Liver (tissue), 9 donors: ENCODE measurements around the gene MPRIP. TPM values are rescaled to one million over a fixed set of nuclear protein-coding genes. Genes with fewer than 3 reads are reported as not detected.

ENCODE experiments used
- DNase-seq: peaks from one replicate; pipeline ENCODE4 v3.0.0-alpha.2; 2017; ENCODE audit warnings: low spot score
- H3K27ac ChIP-seq, 2 donors: one replicate each; pipeline ENCODE4 v1.7.0; 2013; ENCODE audit warnings: inconsistent platforms in 2 of 2, low read length in 2 of 2, control low read depth in 1 of 2, low read depth in 1 of 2, mild to moderate bottlenecking in 1 of 2
- H3K27me3 ChIP-seq, 4 donors: one replicate each; pipeline versions ENCODE4 v1.6.1 to v1.7.0; 2013; ENCODE audit warnings: low read length in 3 of 4, inconsistent platforms in 1 of 4, mild to moderate bottlenecking in 1 of 4, moderate library complexity in 1 of 4; ENCODE audit not compliant: control insufficient read depth in 4 of 4, insufficient read depth in 4 of 4
- H3K36me3 ChIP-seq, 4 donors: one replicate each; pipeline versions ENCODE4 v1.6.1 to v1.7.0; 2013; ENCODE audit warnings: low read length in 3 of 4, mild to moderate bottlenecking in 3 of 4, low read depth in 1 of 4, moderate library complexity in 1 of 4; ENCODE audit not compliant: control insufficient read depth in 4 of 4, insufficient read depth in 3 of 4
- H3K4me1 ChIP-seq, 4 donors: one replicate each; pipeline versions ENCODE4 v1.6.1 to v1.7.0; 2013; ENCODE audit warnings: low read length in 3 of 4, mild to moderate bottlenecking in 3 of 4, moderate library complexity in 1 of 4; ENCODE audit not compliant: control insufficient read depth in 4 of 4, insufficient read depth in 4 of 4
- H3K4me3 ChIP-seq, 3 donors: one replicate each; pipeline versions ENCODE4 v1.6.1 to v1.7.0; 2013; ENCODE audit warnings: low read length in 3 of 3, control low read depth in 1 of 3, low read depth in 1 of 3, mild to moderate bottlenecking in 1 of 3
- H3K9ac ChIP-seq, 2 donors: one replicate each; pipeline ENCODE4 v1.7.0; 2013; ENCODE audit warnings: low read length in 2 of 2, mild to moderate bottlenecking in 2 of 2, moderate library complexity in 2 of 2, control low read depth in 1 of 2, low read depth in 1 of 2
- H3K9me3 ChIP-seq, 4 donors: one replicate each; pipeline versions ENCODE4 v1.6.1 to v1.7.0; 2013; ENCODE audit warnings: low read length in 3 of 4; ENCODE audit not compliant: control insufficient read depth in 4 of 4
- EGR1 ChIP-seq, 2 donors: IDR thresholded peaks; 2 replicates each; pipeline ENCODE4 v1.6.1; 2016 to 2018; ENCODE audit warnings: antibody characterized with exemption in 2 of 2, low read depth in 2 of 2
- FOXA1 ChIP-seq: IDR thresholded peaks from 2 replicates; pipeline ENCODE4 v1.6.1; 2016; ENCODE audit warnings: antibody characterized with exemption
- FOXA2 ChIP-seq: IDR thresholded peaks from 2 replicates; pipeline ENCODE4 v1.6.1; 2016; ENCODE audit warnings: antibody characterized with exemption
- GABPA ChIP-seq, 2 donors: IDR thresholded peaks in 1 of 2; conservative IDR thresholded peaks in 1 of 2; 2 replicates each; pipeline ENCODE4 v1.6.1; 2016; ENCODE audit warnings: antibody characterized with exemption in 2 of 2, mild to moderate bottlenecking in 1 of 2, moderate library complexity in 1 of 2
- HNF4A ChIP-seq, 2 donors: conservative IDR thresholded peaks; 2 replicates each; pipeline ENCODE4 v1.6.1; 2016; ENCODE audit warnings: antibody characterized with exemption in 2 of 2, mild to moderate bottlenecking in 2 of 2
- HNF4G ChIP-seq: IDR thresholded peaks from 2 replicates; pipeline ENCODE4 v1.6.1; 2016; ENCODE audit warnings: antibody characterized with exemption
- JUND ChIP-seq, 2 donors: IDR thresholded peaks; 2 replicates each; pipeline ENCODE4 v1.6.1; 2016; ENCODE audit warnings: antibody characterized with exemption in 2 of 2
- MAX ChIP-seq: IDR thresholded peaks from 2 replicates; pipeline ENCODE4 v1.6.1; 2016; ENCODE audit warnings: antibody characterized with exemption
- NR2F2 ChIP-seq: IDR thresholded peaks from 2 replicates; pipeline ENCODE4 v1.6.1; 2016; ENCODE audit warnings: antibody characterized with exemption
- RAD21 ChIP-seq, 2 donors: IDR thresholded peaks; 2 replicates each; pipeline ENCODE4 v1.6.1; 2016; ENCODE audit warnings: antibody characterized with exemption in 2 of 2, mild to moderate bottlenecking in 2 of 2
- REST ChIP-seq: IDR thresholded peaks from 2 replicates; pipeline ENCODE4 v1.6.1; 2016; ENCODE audit warnings: antibody characterized with exemption, mild to moderate bottlenecking
- RXRA ChIP-seq, 2 donors: IDR thresholded peaks; 2 replicates each; pipeline ENCODE4 v1.6.1; 2017 to 2018; ENCODE audit warnings: antibody characterized with exemption in 2 of 2, mild to moderate bottlenecking in 1 of 2
- SP1 ChIP-seq: IDR thresholded peaks from 2 replicates; pipeline ENCODE4 v1.6.1; 2018; ENCODE audit warnings: antibody characterized with exemption, mild to moderate bottlenecking
- YY1 ChIP-seq: IDR thresholded peaks from 2 replicates; pipeline ENCODE4 v1.6.1; 2016; ENCODE audit warnings: antibody characterized with exemption, mild to moderate bottlenecking
- WGBS: extraction: QIAGEN DNeasy Blood & Tissue Kit; methylation state at CpG from one replicate; pipeline ENCODE4 v1.1.7; 2013; 5-methylcytosine and 5-hydroxymethylcytosine counted together
- polyA plus RNA-seq, 2 donors: library from polyadenylated mRNA; stranded (reverse) in 1 of 2; unstranded in 1 of 2; fragments of 200-250 nt in 1 of 2; fragments of >200 nt in 1 of 2; fragmentation: Nextera tagmentation in 1 of 2; extraction: Ambion mirVana in 1 of 2; gene quantifications; one replicate each; pipeline versions ENCODE4 v1.2.1 to v1.2.3, GENCODE V29; 2013 to 2015
- total RNA-seq, 2 donors: library from RNA; depleted of rRNA; stranded (reverse); fragments of >200 nt; gene quantifications; one replicate each; pipeline ENCODE4 v1.2.3, GENCODE V29; 2014
- TF ChIP-seq, protein P1 (sequence below): IDR thresholded peaks from 2 replicates; pipeline ENCODE4 v1.6.1; 2016; ENCODE audit warnings: antibody characterized with exemption
- TF ChIP-seq, protein P2 (sequence below): fragments of 150-350 bp; IDR thresholded peaks from 2 replicates; pipeline ENCODE4 v1.5.1; 2017; ENCODE audit warnings: improper control_type of control experiment, low read depth, low read length; ENCODE audit not compliant: missing input control
- donor health status: healthy.
- donor health status: healthy.
- donor health status: healthy.
- donor health status: healthy.
- donor health status: healthy.

MPRIP gene
- total and polyA plus RNA-seq, 4 donors, result 21.2 to 61.9 (median 34.7) TPM

DNA sequence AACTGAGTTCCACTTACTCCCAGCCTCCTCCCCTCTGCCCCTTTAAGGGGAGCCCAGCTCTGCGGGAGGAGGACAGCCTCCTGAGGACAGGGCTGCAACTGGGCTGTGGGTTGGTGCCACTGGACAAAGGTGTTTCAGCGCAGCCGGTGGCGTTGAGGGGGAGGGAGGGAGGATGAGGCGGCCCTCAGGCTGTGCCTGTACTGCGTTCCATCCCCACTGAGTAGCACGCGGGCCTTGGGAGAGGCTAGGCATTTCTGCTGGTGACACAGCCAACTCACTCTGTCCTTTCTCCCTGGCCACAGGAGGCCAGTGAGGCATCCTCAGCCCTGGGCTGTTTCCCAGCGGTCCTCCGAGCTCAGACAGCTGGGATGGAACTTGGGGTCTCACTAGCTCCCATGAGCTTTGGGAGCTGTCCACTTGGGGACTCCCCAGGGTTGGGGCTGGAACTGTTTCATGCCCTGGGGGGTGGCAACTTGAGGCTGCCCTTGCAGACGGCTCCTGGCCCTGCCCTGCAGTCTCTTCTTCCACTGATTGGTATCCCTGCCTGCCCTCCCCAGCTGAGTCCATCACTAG, 70.5 kb downstream of the MPRIP start:
- H3K9me3 ChIP-seq, result no peaks in the 10 kb centered on the region
- DNase-seq, result no peak
- H3K36me3 ChIP-seq, result no peaks in the 10 kb centered on the region
- no peak overlapping the region for H3K27ac ChIP-seq
- no peak overlapping the region for H3K4me3 ChIP-seq
- WGBS, result 95% methylated on average over 11 of the region's 11 CpGs
- no peaks in the 10 kb centered on the region for H3K27me3 ChIP-seq
- H3K9ac ChIP-seq, result no peak overlapping the region
- peaks cover 0 to 40% (median 19%) of the 10 kb centered on the region in 4 donors for H3K4me1 ChIP-seq
- TF ChIP-seq, protein P1, sequence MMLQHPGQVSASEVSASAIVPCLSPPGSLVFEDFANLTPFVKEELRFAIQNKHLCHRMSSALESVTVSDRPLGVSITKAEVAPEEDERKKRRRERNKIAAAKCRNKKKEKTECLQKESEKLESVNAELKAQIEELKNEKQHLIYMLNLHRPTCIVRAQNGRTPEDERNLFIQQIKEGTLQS, result no peak
- TF ChIP-seq, protein P2, sequence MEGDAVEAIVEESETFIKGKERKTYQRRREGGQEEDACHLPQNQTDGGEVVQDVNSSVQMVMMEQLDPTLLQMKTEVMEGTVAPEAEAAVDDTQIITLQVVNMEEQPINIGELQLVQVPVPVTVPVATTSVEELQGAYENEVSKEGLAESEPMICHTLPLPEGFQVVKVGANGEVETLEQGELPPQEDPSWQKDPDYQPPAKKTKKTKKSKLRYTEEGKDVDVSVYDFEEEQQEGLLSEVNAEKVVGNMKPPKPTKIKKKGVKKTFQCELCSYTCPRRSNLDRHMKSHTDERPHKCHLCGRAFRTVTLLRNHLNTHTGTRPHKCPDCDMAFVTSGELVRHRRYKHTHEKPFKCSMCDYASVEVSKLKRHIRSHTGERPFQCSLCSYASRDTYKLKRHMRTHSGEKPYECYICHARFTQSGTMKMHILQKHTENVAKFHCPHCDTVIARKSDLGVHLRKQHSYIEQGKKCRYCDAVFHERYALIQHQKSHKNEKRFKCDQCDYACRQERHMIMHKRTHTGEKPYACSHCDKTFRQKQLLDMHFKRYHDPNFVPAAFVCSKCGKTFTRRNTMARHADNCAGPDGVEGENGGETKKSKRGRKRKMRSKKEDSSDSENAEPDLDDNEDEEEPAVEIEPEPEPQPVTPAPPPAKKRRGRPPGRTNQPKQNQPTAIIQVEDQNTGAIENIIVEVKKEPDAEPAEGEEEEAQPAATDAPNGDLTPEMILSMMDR, result no peak
- TF ChIP-seq YY1 (no peak), HNF4G (no peak), JUND (IDR thresholded peaks at IDR 0.05) (no peak), HNF4A (conservative IDR thresholded peaks at IDR 0.05) (no peak), FOXA1 (no peak), SP1 (no peak), RXRA (IDR thresholded peaks at IDR 0.05) (no peak), EGR1 (IDR thresholded peaks at IDR 0.05; ENCODE audit: low read depth in 2 of 2) (no peak), GABPA (IDR thresholded peaks at IDR 0.05 in 1 of 2, conservative IDR thresholded peaks at IDR 0.05 in 1 of 2) (no peak), FOXA2 (no peak), NR2F2 (no peak)

GRCh38 chr17:17114592-17115225, 72.5 kb downstream of the MPRIP start:
- no peak for TF ChIP-seq EGR1 (IDR thresholded peaks at IDR 0.05; ENCODE audit: low read depth in 2 of 2)
- TF ChIP-seq, protein P2, result no peak
- TF ChIP-seq MAX, result no peak
- TF ChIP-seq RAD21 (IDR thresholded peaks at IDR 0.05), result no peak
- TF ChIP-seq HNF4G, result no peak
- TF ChIP-seq SP1, result no peak
- no peak for TF ChIP-seq HNF4A (conservative IDR thresholded peaks at IDR 0.05)
- TF ChIP-seq REST, result no peak
- DNase-seq, result no peak
- Histone ChIP-seq H3K9me3 (no peaks in the 10 kb centered on the region), H3K9ac (peak overlapping the region in 1 of 2 donors; percentile 21), H3K36me3 (no peaks in the 10 kb centered on the region), H3K4me3 (no peak overlapping the region), H3K27me3 (no peaks in the 10 kb centered on the region), H3K27ac (no peak overlapping the region), H3K4me1 (peaks cover 18 to 43% (median 28%) of the 10 kb centered on the region in 4 donors)
- WGBS, result 75% methylated on average over 12 of the region's 12 CpGs
